Naive thymus-derived CD4-positive, alpha-beta T cell (primary cell): Measurements from ENCODE around the gene HECTD2. TPM values are rescaled to one million over a fixed set of nuclear protein-coding genes. Genes with fewer than 3 reads are reported as not detected.
"Not testable (repeated sequence)": the region's sequence is repeated elsewhere in the genome, so short reads cannot be mapped to it uniquely, and the experiment has no call there.

Experiments
- ATAC-seq: fragments of 150-1000 bp; cut with Tn5 transposase; 2 replicates; pipeline ENCODE4 v1.10.0; 2021; ENCODE audit warnings: mild to moderate bottlenecking, moderate library complexity
- CTCF ChIA-PET: fragments of 350-600 bp; sonication (Branson Sonifier 250); formaldehyde crosslinking; loops from one replicate; lab custom pipeline; 2021; ENCODE audit warnings: antibody characterized with exemption; lab: Charles Lee
- POLR2A ChIA-PET: fragments of 350-600 bp; sonication (Branson Sonifier 250); formaldehyde crosslinking; loops from one replicate; lab custom pipeline; 2021; ENCODE audit warnings: antibody characterized with exemption, inconsistent platforms; lab: Charles Lee
- DNase-seq, 9 donors: peaks; one replicate each; pipeline versions ENCODE4 v3.0.0 to v3.0.0-alpha.2; 2020 to 2022; ENCODE audit warnings: mixed read lengths in 1 of 9
- H3K27ac ChIP-seq: one replicate; pipeline ENCODE4 v1.7.0; 2013; ENCODE audit warnings: mild to moderate bottlenecking, low read depth, low read length, moderate library complexity
- H3K27me3 ChIP-seq, 2 donors: one replicate each; pipeline ENCODE4 v1.7.0; 2013; ENCODE audit warnings: low read length in 2 of 2, mild to moderate bottlenecking in 2 of 2, moderate library complexity in 2 of 2; ENCODE audit not compliant: control insufficient read depth in 2 of 2, insufficient read depth in 2 of 2
- H3K36me3 ChIP-seq, 3 experiments: 1 replicate in 2 of 3; 2 replicates in 1 of 3; pipeline ENCODE4 v1.7.0; 2013; ENCODE audit warnings: low read length in 3 of 3, mild to moderate bottlenecking in 3 of 3, moderate library complexity in 1 of 3; ENCODE audit not compliant: insufficient read depth in 3 of 3, control insufficient read depth in 2 of 3
- H3K4me1 ChIP-seq, 2 donors: one replicate each; pipeline ENCODE4 v1.7.0; 2013; ENCODE audit warnings: low read length in 2 of 2, mild to moderate bottlenecking in 2 of 2, moderate library complexity in 1 of 2; ENCODE audit not compliant: control insufficient read depth in 2 of 2, insufficient read depth in 2 of 2
- H3K4me3 ChIP-seq: 2 replicates; pipeline ENCODE4 v1.7.0; 2013; ENCODE audit warnings: mild to moderate bottlenecking, low read length
- H3K9me3 ChIP-seq, 3 experiments: 1 replicate in 2 of 3; 2 replicates in 1 of 3; pipeline ENCODE4 v1.7.0; 2013; ENCODE audit warnings: low read length in 3 of 3; ENCODE audit not compliant: control insufficient read depth in 2 of 3
- H3K27ac Mint-ChIP-seq, 9 donors: one replicate each; pipeline ENCODE4 v1.8.0; 2020 to 2022; ENCODE audit warnings: mixed read lengths in 9 of 9, mild to moderate bottlenecking in 8 of 9, moderate library complexity in 5 of 9, inconsistent platforms in 2 of 9
- H3K27me3 Mint-ChIP-seq, 5 donors: one replicate each; pipeline ENCODE4 v1.8.0; 2021 to 2022; ENCODE audit warnings: mixed read lengths in 5 of 5, mild to moderate bottlenecking in 1 of 5
- H3K36me3 Mint-ChIP-seq, 5 donors: one replicate each; pipeline ENCODE4 v1.8.0; 2020 to 2022; ENCODE audit warnings: mixed read lengths in 5 of 5, mild to moderate bottlenecking in 3 of 5, inconsistent platforms in 1 of 5
- H3K4me1 Mint-ChIP-seq, 7 donors: one replicate each; pipeline ENCODE4 v1.8.0; 2020 to 2022; ENCODE audit warnings: mixed read lengths in 7 of 7, mild to moderate bottlenecking in 3 of 7, inconsistent platforms in 1 of 7
- H3K4me3 Mint-ChIP-seq, 10 donors: one replicate each; pipeline ENCODE4 v1.8.0; 2020 to 2022; ENCODE audit warnings: mild to moderate bottlenecking in 10 of 10, mixed read lengths in 10 of 10, moderate library complexity in 6 of 10, inconsistent platforms in 2 of 10
- H3K9me3 Mint-ChIP-seq, 11 donors: one replicate each; pipeline ENCODE4 v1.8.0; 2020 to 2022; ENCODE audit warnings: mixed read lengths in 11 of 11, mild to moderate bottlenecking in 4 of 11, inconsistent platforms in 1 of 11, moderate library complexity in 1 of 11
- intact Hi-C, 2 donors: fragments of 100-400 bp; cut with micrococcal nuclease; formaldehyde crosslinking; loops; one replicate each; pipeline ENCODE4 v1.15.1; 2023
- polyA plus RNA-seq, 2 donors: library from polyadenylated mRNA; unstranded; fragments of 300-500 nt; fragmentation: Illumina TruSeq; gene quantifications; one replicate each; pipeline ENCODE4 v1.2.3, GENCODE V29; 2021
- total RNA-seq, 6 experiments: library from RNA in 5 of 6; stranded (reverse) in 5 of 6; gene quantifications; 1 replicate in 5 of 6; 2 replicates in 1 of 6; pipeline ENCODE4 v1.2.3 and lab custom pipeline; 2021 to 2026

Gene HECTD2, protein sequence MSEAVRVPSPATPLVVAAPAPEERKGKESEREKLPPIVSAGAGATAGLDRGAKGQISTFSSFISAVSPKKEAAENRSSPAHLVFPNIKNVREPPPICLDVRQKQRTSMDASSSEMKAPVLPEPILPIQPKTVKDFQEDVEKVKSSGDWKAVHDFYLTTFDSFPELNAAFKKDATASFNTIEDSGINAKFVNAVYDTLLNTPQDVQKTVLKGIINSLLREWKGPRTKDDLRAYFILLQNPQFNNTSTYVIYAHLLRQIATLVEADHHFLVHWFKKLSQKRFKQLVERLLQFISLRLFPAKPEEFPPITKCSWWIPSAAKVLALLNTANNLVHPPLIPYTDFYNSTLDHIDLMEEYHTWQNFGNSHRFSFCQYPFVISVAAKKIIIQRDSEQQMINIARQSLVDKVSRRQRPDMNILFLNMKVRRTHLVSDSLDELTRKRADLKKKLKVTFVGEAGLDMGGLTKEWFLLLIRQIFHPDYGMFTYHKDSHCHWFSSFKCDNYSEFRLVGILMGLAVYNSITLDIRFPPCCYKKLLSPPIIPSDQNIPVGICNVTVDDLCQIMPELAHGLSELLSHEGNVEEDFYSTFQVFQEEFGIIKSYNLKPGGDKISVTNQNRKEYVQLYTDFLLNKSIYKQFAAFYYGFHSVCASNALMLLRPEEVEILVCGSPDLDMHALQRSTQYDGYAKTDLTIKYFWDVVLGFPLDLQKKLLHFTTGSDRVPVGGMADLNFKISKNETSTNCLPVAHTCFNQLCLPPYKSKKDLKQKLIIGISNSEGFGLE
- total RNA-seq (1 to 10 TPM; 1.1 to 4.6 (median 2.0) TPM), polyA plus RNA-seq (under 1 TPM; 0.62 to 0.74 TPM), total RNA-seq (lab: John Stamatoyannopoulos, UW) (5.0 reads per million, percentile 24 among the genes with 10 or more reads in this experiment)

DNA sequence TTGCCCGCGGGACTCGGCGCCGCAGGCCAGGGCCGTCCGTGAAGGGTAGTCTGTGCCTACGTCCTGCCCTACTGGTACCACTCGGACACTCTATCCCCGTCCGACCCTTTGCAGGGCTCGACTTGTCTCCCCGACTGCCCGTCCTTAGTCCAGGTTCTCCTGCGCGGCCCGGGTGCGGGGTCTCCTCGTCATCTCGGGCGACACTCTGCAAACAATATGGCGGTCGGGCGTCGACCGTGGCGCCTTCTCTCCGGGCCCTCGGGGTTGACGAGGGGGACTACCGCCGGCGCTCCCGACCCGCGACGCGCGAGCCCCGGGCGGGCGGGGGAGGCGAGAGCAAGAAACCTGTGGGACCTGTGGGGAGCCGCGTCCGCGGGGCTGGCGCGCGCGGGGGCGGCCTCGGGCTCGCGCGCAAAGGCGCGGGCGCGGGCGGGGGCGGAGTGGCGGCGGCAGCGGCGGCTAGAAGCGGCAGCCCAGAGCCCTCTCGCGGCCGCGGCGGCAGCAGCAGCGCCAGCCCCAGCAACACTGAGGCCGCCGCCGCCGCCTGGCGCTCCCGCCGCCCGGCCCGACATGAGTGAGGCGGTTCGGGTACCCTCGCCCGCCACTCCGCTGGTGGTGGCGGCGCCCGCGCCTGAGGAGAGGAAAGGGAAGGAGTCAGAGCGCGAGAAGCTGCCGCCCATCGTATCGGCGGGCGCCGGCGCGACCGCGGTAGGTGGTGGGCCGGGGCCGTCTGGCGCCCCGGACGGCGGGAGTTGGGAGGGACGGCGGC lies at the start of gene HECTD2:
Gene HECTD2, plus strand, starts transcription at position 476 of the 769 bp plus-strand sequence. Its CDS starts 95 bp downstream, at position 571.
- H3K27me3 Mint-ChIP-seq: peaks cover 0 to 27% (median 0%) of the 10 kb centered on the region in 5 donors
- POLR2A ChIA-PET: interaction anchor here (1.1 to 2.3 kb wide), 5 partner anchors 13 to 513 kb away, joined by 4 to 11 read pairs (median 8); partner anchors contain the start of gene BTAF1
- Histone ChIP-seq H3K4me3 (peak within 1 kb of the TSS; percentile 83), H3K9me3 (no peaks in the 10 kb centered on the region), H3K27ac (peak within 1 kb of the TSS; percentile 88), H3K4me1 (peaks cover 8 to 17% of the 10 kb centered on the region in 2 donors), H3K27me3 (no peaks in the 10 kb centered on the region), H3K36me3 (peaks cover 0 to 6% (median 0%) of the 10 kb centered on the region in 3 experiments)
- DNase-seq: peak; percentile 76 to 89 (median 86)
- H3K9me3 Mint-ChIP-seq: no peaks in the 10 kb centered on the region
- intact Hi-C loops: loop anchor here (1.0 to 10.0 kb wide), 17 partner anchors 21 to 1708 kb away; partner anchors contain the start of genes RPP30 (in 2 of the 2), TNKS2 (in 2 of the 2), BTAF1 (in 1 of the 2) and EXOC6 (in 1 of the 2)
- peak; percentile 93 for ATAC-seq
- peaks cover 8 to 18% (median 13%) of the 10 kb centered on the region in 7 donors for H3K4me1 Mint-ChIP-seq
- CTCF ChIA-PET: interaction anchor here (0.7 kb wide), 1 partner anchor 22 kb away, joined by 3 read pairs; no protein-coding TSS in a partner anchor
- peak within 1 kb of the TSS; percentile 75 to 93 (median 90) for H3K4me3 Mint-ChIP-seq
- no peaks in the 10 kb centered on the region for H3K36me3 Mint-ChIP-seq
- peak within 1 kb of the TSS; percentile 81 to 96 (median 91) for H3K27ac Mint-ChIP-seq

DNA sequence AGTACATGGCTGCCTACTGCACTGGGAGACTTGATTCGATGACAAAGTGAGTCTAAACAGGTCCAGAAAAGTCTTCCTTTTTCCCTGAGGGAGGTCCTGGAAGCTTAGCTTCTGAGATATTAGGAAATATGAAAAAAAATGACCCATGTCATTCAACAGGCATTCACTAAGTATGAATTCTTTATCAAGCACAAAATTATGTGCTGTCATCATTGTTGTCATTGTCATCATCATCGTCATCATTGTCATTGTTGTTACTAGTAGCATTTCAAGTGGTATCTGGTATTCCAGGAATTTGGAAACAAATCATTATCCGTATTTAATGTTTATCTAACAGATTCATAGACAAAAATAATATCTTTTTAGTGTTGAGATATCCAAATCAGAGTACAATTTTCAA lies 49.7 kb upstream of the HECTD2 start:
- Mint-ChIP-seq H3K36me3 (peaks cover 0 to 5% (median 0%) of the 10 kb centered on the region in 5 donors), H3K4me3 (no peak overlapping the region), H3K4me1 (no peaks in the 10 kb centered on the region), H3K27ac (no peak overlapping the region), H3K27me3 (peaks cover 25 to 57% (median 52%) of the 10 kb centered on the region in 5 donors), H3K9me3 (peaks cover 0 to 16% (median 4%) of the 10 kb centered on the region in 11 donors)
- no peak overlapping the region for H3K27ac ChIP-seq
- H3K36me3 ChIP-seq: no peaks in the 10 kb centered on the region
- no peaks in the 10 kb centered on the region for H3K4me1 ChIP-seq
- H3K27me3 ChIP-seq: peaks cover 3 to 7% of the 10 kb centered on the region in 2 donors
- ATAC-seq: no peak
- DNase-seq: no peak
- ChIA-PET CTCF (no interaction called here), POLR2A (no interaction called here)
- intact Hi-C loops: no loop called here
- no peak overlapping the region for H3K4me3 ChIP-seq
- no peaks in the 10 kb centered on the region for H3K9me3 ChIP-seq

- H3K36me3 ChIP-seq, H3K27me3 ChIP-seq, H3K4me1 Mint-ChIP-seq, DNase-seq, H3K4me3 Mint-ChIP-seq, POLR2A ChIA-PET, ATAC-seq, H3K4me1 ChIP-seq, H3K36me3 Mint-ChIP-seq, CTCF ChIA-PET, H3K4me3 ChIP-seq, H3K27ac Mint-ChIP-seq, H3K27ac ChIP-seq, H3K9me3 ChIP-seq, intact Hi-C loops: not testable (repeated sequence)
- peaks cover 0 to 16% (median 5%) of the 10 kb centered on the region in 11 donors for H3K9me3 Mint-ChIP-seq
- H3K27me3 Mint-ChIP-seq: peaks cover 13 to 70% (median 49%) of the 10 kb centered on the region in 5 donors
These were observed 44.6 kb upstream of the HECTD2 start for GRCh38 chr10:91365519-91365918.

DNA sequence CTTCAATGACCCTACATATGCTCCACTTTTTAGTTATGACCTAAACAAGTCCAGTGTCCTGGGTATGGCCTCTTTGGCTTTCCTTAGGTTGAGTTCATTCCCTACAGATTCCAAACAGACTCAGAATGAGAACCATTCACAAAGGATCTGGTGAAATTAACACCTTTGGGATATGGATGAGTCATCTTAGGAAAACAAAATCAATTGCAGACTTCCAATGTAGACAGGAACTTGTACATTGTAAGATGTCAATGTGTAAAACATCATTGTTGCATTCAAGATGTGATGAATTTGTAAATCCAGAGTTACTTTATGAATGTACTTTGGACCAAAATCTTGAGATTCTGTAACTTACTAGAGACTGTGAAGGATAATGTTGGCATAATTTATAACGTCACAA lies 43.4 kb upstream of the HECTD2 start:
- Mint-ChIP-seq H3K4me1 (peaks cover 0 to 3% (median 0%) of the 10 kb centered on the region in 7 donors), H3K4me3 (no peak overlapping the region), H3K27me3 (peaks cover 5 to 64% (median 47%) of the 10 kb centered on the region in 5 donors), H3K36me3 (peaks cover 0 to 5% (median 0%) of the 10 kb centered on the region in 5 donors), H3K9me3 (peaks cover 0 to 19% (median 5%) of the 10 kb centered on the region in 11 donors), H3K27ac (no peak overlapping the region)
- no peaks in the 10 kb centered on the region for H3K4me1 ChIP-seq
- H3K27me3 ChIP-seq: no peaks in the 10 kb centered on the region
- no peaks in the 10 kb centered on the region for H3K9me3 ChIP-seq
- H3K27ac ChIP-seq: no peak overlapping the region
- POLR2A ChIA-PET: no interaction called here
- H3K4me3 ChIP-seq: no peak overlapping the region
- ATAC-seq (no peak), DNase-seq (no peak)
- H3K36me3 ChIP-seq: no peaks in the 10 kb centered on the region
- intact Hi-C loops: no loop called here
- CTCF ChIA-PET: no interaction called here

DNA sequence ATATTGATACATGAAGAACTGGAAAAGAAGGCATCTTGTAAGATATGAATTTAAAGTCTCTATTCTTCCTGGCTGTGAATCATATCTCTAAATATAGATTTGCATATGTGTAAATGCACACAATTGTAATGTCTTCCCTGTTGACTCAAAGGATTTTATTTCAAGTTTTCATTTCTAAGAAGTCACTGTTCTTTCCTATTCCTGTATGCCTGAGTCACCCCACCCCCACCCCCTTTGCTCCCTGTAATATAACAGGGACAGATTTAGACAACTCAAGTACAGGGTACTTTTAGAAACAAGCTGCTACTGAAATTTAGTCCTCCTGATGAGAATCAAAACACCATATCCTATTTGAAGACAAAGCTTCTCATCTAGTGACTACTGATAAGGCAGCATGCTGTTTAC lies 43.0 kb upstream of the HECTD2 start:
- no peak for ATAC-seq

DNA sequence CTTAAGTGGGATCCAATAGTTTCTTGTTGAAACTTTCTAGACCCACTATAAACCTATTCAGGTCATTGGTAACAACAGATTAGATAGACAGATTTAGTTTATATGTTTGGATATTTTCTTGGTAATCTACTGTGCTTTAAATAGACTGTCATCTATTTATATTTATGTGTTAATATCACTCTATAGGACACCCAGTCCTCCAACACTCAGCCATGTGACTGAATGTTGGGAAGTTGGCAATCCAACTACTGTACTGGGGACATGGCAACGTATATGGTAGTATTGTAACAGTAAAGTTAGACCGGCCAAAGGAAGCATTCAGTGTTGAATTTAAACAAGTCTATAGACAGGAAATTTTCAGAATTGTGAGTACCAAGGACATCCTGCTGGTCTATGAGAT lies 42.6 kb upstream of the HECTD2 start:
- intact Hi-C loops: no loop called here
- Histone ChIP-seq H3K9me3 (no peaks in the 10 kb centered on the region), H3K36me3 (no peaks in the 10 kb centered on the region), H3K27ac (no peak overlapping the region), H3K4me1 (no peaks in the 10 kb centered on the region), H3K4me3 (no peak overlapping the region), H3K27me3 (no peaks in the 10 kb centered on the region)
- H3K27me3 Mint-ChIP-seq: peaks cover 5 to 58% (median 42%) of the 10 kb centered on the region in 5 donors
- peaks cover 0 to 14% (median 4%) of the 10 kb centered on the region in 11 donors for H3K9me3 Mint-ChIP-seq
- H3K4me3 Mint-ChIP-seq: no peak overlapping the region
- ChIA-PET CTCF (no interaction called here), POLR2A (no interaction called here)
- DNase-seq (no peak), ATAC-seq (no peak)
- H3K36me3 Mint-ChIP-seq: peaks cover 0 to 5% (median 0%) of the 10 kb centered on the region in 5 donors
- H3K27ac Mint-ChIP-seq: no peak overlapping the region
- peaks cover 0 to 3% (median 0%) of the 10 kb centered on the region in 7 donors for H3K4me1 Mint-ChIP-seq

More for the DNA sequence above, 43.0 kb upstream of the HECTD2 start:
- no peak overlapping the region for H3K4me3 ChIP-seq
- no peaks in the 10 kb centered on the region for H3K4me1 ChIP-seq
- no peak overlapping the region for H3K4me3 Mint-ChIP-seq
- ChIA-PET CTCF (no interaction called here), POLR2A (no interaction called here)
- no peak for DNase-seq
- H3K9me3 ChIP-seq: no peaks in the 10 kb centered on the region
- no peaks in the 10 kb centered on the region for H3K27me3 ChIP-seq
- no peaks in the 10 kb centered on the region for H3K36me3 ChIP-seq
- H3K36me3 Mint-ChIP-seq: peaks cover 0 to 5% (median 0%) of the 10 kb centered on the region in 5 donors
- H3K27me3 Mint-ChIP-seq: peaks cover 5 to 62% (median 46%) of the 10 kb centered on the region in 5 donors
- no peak overlapping the region for H3K27ac Mint-ChIP-seq
- peaks cover 0 to 3% (median 0%) of the 10 kb centered on the region in 7 donors for H3K4me1 Mint-ChIP-seq
- intact Hi-C loops: no loop called here
- H3K9me3 Mint-ChIP-seq: peaks cover 0 to 18% (median 5%) of the 10 kb centered on the region in 11 donors
- no peak overlapping the region for H3K27ac ChIP-seq
